Cerebellar nuclear complex (tissue), 1 donor: ENCODE measurements around the gene ITGA5.

Experiments
- DNase-seq, 2 experiments: peaks; one replicate each; lab custom pipeline; 2025; lab: John Stamatoyannopoulos, UW

Gene ITGA5

GRCh38 chr12:54419088-54419887 is at the start of gene ITGA5:
Gene ITGA5, minus strand, starts transcription at chr12:54419266. Its CDS starts 68 bp downstream, at chr12:54419198.
- no peak for DNase-seq

- no peak for DNase-seq
Observed at GRCh38 chr12:54465857-54466523, 46.9 kb upstream of the ITGA5 start.

GRCh38 chr12:54463484-54463883 is 44.4 kb upstream of the ITGA5 start:
- DNase-seq: no peak

GRCh38 chr12:54463034-54463433 is 44.0 kb upstream of the ITGA5 start:
- DNase-seq: no peak

GRCh38 chr12:54460317-54460923 is 41.4 kb upstream of the ITGA5 start:
- DNase-seq: no peak

GRCh38 chr12:54459355-54459754 is 40.3 kb upstream of the ITGA5 start:
- no peak for DNase-seq

- DNase-seq: no peak
Observed at GRCh38 chr12:54455760-54456469, 36.8 kb upstream of the ITGA5 start.

GRCh38 chr12:54452628-54453027 is 33.6 kb upstream of the ITGA5 start:
- no peak for DNase-seq

- DNase-seq: no peak
Observed at GRCh38 chr12:54448344-54448743, 29.3 kb upstream of the ITGA5 start.

GRCh38 chr12:54447917-54448316 is 28.9 kb upstream of the ITGA5 start:
- no peak for DNase-seq

- no peak for DNase-seq
Observed at GRCh38 chr12:54444206-54444605, 25.1 kb upstream of the ITGA5 start.

GRCh38 chr12:54443446-54443845 is 24.4 kb upstream of the ITGA5 start:
- no peak for DNase-seq

- DNase-seq: no peak
Observed at GRCh38 chr12:54442961-54443360, 23.9 kb upstream of the ITGA5 start.

- no peak for DNase-seq
Observed at GRCh38 chr12:54442099-54442498, 23.0 kb upstream of the ITGA5 start.

- peak in 1 of 2 experiments; percentile 45 for DNase-seq
Observed at GRCh38 chr12:54439521-54440255, 20.6 kb upstream of the ITGA5 start.

- peak; percentile 75 to 87 for DNase-seq
Observed at GRCh38 chr12:54439096-54439495, 20.0 kb upstream of the ITGA5 start.

GRCh38 chr12:54438517-54438916 is 19.5 kb upstream of the ITGA5 start:
- no peak for DNase-seq

GRCh38 chr12:54437697-54438096 is 18.6 kb upstream of the ITGA5 start:
- DNase-seq: no peak

GRCh38 chr12:54437243-54437642 is 18.2 kb upstream of the ITGA5 start:
- DNase-seq: no peak

- no peak for DNase-seq
Observed at GRCh38 chr12:54432815-54433164, 13.7 kb upstream of the ITGA5 start.

GRCh38 chr12:54431911-54432814 is 13.1 kb upstream of the ITGA5 start:
- no peak for DNase-seq
